ENCODE measurements around the gene HOTAIR.

Gene HOTAIR

DNA sequence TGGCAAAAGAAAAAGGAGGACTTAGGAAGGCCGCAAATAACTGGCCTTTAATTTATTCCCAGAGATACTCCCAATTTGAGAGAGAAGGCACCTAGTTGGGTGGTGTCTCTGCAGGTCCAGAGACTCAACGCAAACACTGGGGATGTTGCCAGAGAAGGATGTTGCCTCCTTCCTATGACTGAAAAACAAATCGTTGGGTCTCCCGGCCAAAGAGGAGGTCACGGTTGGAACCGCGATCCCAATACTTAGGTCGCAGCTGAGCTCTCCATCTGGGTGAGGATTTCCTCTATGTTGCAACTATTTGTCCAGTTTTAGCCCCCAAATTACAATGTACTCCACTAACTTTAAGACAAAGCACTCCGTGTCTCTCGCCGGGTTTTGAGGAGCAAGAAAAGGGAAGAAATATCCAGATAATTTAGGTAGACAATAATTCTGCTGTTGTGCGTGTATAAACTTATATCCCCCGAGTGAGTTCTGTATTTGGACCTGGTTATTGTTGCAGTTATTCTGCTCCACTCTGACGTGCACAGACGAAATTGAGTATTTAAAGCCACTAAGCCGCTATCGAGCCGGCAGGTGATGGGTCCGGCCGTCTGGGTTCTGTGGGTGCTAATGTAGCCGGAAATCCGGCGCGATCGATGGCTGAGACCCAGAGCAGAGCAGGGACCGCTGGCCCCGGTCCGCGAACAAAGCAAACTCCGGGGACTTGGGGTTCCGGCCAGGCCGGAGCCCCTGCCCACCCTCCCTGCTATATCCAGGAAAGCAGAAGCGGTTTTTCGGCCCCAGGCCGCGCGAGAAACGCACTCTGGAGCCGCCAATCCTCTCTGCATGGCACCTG, 14.3 kb downstream of the HOTAIR start:
- no peak for DNase-seq (ENCODE audit: low read depth)

DNA sequence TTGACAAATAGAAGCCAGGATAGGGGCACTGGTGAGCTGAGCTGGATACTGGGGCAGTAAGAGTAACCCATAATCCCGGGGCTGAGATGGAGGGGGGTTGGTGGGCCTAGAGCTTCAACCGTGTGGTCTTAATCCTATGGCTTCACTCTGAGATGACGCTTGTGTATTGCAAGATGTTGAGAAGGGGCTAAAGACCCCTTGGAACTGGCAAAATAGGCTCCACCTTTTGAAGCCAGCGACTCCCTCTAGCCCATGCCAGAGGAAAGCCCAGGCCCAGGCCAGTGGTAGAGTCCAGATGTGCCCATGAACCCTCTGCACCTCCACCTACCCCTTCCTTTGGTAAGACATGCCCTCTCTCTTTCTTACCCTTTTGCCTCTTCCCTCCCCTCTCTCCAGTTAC, 15.4 kb downstream of the HOTAIR start:
- no peak for DNase-seq (ENCODE audit: low read depth)

DNA sequence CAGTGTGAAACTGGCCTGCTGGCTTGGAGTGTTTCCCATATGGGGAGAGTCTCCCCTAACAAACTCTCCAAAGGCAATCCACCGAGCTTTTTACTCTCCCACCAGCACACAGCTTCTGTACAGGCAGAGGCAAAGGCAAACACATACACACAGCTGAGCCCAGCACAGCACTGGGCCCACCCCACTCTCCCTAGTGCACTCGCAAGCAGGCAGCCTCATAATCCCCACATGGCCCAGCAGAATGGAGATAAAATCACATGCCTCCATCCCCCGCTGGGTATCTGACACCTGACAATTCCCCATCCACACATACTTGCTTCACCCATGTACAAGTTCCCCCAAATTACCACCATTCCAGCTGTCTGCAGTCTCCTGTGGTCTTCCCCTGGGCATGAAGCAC, 16.6 kb downstream of the HOTAIR start:
- DNase-seq (ENCODE audit: low read depth), result no peak

DNA sequence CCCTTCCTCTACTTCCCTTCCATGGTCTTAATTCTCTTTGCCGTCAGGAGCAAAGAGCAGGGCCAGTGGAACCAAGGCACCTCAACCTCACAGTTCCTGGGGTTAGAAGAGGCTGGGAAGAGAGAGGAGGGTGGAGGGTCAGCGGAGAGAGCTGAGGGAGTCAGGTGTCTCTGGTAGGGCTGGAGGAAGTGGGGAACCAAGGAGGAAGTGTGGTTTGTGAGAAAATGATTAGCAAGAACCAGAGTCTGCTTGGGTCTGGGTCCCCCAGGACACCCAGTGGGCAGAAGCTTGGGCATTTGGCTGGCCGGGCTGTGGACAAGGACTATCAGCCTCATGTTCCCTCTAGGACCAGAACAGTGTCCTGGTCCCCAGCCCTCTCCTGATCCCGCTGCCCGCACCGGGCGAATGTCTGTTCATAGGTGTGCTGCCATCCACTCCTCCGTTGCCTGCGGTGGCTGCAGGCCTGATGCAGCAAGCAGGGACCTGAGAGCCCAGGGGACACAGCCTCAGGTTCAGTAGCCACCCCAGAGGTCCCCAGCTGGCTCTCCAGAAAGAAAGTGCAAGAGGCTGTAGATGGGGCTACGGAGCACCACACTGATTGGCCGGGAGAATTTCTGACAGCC, 17.7 kb downstream of the HOTAIR start:
- DNase-seq (ENCODE audit: low read depth), result no peak

DNA sequence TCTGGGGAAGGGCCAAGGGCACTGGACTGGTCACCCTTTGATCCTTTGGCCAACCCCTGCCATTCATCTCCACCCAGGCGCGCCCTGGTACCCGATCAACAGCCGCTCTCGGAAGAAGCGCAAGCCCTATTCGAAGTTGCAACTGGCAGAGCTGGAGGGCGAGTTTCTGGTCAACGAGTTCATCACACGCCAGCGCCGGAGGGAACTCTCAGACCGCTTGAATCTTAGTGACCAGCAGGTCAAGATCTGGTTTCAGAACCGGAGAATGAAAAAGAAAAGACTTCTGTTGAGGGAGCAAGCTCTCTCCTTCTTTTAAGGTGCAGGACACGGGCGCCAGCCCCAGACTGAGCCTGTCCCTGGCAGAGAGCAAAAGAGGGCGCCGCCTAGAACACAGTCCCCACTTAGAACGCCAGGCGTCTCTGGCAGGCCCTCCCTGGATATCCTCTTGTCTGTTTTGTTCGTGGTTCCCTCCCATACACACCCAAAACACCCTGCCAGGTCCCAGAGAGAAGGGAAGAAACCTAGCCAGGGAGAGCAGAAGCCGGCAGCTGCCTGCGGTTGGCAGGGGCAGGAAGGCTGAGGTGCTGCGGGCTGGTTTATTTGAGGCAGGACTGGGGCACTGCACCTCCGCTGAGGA, 18.4 kb downstream of the HOTAIR start:
- no peak for DNase-seq (ENCODE audit: low read depth)

DNA sequence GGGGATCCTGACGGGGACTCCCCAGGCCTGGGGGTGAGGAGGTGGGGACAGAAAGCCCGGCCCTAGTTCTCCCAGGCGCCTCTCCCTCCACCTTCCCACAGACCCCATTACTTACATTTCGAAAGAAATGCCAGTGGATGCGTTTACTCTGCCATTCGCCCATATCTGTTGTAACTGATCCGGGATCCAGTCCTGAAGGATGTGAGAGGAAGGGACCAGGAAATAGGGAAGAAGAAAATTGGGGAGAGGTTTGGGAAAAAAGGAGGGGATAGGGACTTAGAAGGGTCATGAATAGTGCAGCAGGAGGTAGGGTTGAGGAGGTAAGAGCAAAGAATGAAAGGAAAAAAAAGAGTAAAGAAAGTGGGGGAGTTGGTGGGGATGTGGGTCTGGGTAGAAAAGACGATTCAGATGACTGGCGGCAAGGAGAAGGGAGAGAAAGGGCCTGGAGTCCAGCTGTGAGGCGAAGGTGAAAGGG, 18.9 kb downstream of the HOTAIR start:
- no peak for DNase-seq (ENCODE audit: low read depth)

DNA sequence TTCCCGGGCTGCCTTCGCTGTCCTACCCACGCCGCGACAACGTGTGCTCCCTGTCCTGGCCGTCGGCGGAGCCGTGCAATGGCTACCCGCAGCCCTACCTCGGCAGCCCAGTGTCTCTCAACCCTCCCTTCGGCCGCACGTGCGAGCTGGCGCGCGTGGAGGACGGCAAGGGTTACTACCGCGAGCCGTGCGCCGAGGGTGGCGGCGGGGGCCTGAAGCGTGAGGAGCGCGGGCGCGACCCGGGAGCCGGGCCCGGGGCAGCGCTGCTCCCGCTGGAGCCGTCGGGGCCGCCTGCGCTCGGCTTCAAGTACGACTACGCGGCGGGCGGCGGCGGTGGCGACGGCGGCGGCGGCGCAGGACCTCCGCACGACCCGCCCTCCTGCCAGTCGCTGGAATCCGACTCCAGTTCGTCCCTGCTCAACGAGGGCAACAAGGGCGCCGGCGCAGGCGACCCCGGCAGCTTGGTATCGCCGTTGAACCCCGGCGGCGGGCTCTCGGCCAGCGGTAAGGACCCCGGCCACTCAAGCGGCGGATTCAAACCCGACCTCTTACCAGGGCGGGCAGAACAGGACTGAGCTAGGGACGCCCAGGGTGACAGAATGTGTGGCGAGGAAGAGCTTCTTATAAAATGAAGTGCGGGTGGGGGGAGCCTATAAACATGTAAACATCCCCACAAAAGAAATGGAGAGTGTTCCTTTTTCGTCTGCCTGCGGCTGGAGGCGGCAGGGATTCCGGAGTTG, 19.5 kb downstream of the HOTAIR start:
- no peak for DNase-seq (ENCODE audit: low read depth)

DNA sequence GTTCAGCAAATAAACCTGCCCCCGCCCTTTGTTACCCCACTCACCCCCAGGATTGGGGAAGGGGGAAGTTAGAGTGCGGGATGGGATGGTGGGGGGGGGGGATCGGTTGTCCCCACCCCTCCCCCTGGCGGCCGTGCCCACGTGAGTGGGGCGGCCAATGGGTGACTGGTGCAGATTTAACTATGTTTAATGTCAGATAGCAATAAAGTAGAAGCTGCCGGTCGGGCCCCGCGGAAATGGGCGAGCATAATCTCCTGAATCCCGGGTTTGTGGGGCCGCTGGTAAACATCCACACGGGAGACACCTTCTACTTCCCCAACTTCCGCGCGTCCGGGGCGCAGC, 20.1 kb downstream of the HOTAIR start, which contains the start of gene HOXC12:
Gene HOXC12, plus strand, starts transcription at position 210 of the 342 bp plus-strand sequence. Its CDS starts 27 bp downstream, at position 237.
- DNase-seq (ENCODE audit: low read depth), result no peak

DNA sequence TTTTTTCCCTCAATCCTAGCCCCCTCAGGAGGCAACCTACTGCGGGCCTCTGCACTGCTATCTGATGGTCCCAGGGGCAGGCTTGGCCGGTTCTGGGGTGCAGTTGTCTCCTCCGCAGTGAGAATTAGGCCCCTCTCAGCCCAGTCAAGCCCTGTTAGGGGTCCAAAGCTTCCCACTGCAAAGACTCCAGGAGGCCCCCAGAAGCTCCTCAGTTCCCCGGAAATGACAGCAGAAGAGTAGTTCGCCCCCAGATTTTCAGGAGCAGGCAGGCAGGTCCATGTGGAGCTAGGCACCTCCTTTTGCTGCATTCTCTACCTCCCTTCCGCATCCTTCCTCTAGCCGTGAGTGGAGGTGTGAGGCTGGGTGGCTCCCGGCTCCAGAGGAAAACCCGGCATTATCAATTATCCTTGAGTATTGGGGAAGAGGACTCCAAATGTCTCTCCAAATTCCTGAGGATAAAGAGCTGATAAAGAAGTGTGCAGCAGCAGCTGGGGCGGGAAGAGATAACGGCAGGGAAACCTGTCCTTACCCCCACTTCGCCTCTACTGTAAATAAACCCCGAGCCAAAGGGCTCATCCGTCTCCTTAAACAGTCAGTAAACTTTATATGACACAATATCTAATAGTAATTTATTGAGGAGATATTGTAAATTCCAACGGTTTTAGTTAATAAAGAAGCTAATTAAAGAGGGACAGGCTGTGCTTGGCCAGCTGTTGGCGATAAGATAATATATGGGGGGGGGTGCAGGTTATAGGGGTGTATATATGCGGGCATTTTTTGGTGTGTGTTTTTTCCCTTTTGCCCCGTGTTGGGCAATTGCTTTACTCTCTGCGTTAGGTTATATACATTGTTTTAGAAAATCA, 20.7 kb downstream of the HOTAIR start:
- DNase-seq (ENCODE audit: low read depth), result no peak

DNA sequence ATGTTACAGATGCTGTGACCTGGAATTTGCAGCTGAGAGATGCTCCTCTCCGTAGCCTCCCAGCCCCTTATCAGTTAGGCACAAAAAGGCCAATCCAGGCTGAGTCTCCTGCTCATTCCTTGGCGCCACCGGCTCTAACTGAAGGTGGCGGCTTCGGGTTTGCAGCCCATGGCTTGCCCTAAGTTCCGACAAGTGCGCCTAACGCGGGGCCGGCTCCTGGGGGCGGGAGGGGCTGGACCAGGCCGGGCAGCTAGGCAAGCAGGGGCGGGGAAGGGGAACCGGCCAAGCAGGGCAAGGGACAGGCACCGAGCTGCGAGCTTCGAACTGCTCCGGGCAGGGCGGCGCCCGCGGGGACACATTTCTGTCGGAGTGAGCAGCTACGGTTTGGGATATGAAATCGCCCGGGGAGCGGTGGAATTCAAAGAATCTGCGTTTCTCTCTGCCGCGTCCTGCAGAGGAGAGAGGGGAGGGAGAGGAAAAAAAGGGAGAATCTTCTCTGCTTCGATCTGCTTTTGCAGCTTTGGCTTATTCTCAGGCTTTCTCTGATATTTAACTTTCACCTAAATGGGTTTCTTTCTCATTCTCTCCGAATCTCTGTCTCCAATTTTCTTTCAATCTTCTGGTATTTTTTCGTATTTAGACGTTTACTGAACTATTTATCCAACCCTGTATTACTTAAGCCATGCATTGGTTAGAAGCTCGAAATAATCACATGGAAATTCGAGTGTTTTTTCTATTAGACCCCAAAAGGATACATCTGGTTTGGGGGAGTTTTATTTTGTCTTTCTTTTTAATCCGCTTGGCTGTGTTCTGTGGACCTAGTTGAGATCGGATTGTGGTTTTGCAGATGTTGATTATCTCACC, 21.7 kb downstream of the HOTAIR start:
- no peak for DNase-seq (ENCODE audit: low read depth)

DNA sequence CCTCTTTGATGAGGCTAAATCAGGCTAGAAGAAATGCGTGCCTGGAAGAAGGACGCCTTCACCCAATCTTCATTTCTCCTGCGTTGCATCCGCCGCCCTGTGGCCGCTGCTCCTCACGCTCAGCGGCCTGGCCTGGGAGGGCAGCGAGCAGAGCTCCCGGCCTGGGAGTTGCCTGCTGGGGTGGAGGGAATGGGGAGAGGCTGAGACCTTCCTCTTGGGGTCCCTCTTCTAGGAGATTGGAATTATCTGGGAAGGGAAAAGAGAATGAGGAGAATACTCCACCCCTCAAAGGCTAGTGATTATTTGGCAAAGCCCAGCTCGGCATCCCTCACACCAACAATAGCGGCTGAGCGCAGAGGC, 22.4 kb downstream of the HOTAIR start:
- no peak for DNase-seq (ENCODE audit: low read depth)

DNA sequence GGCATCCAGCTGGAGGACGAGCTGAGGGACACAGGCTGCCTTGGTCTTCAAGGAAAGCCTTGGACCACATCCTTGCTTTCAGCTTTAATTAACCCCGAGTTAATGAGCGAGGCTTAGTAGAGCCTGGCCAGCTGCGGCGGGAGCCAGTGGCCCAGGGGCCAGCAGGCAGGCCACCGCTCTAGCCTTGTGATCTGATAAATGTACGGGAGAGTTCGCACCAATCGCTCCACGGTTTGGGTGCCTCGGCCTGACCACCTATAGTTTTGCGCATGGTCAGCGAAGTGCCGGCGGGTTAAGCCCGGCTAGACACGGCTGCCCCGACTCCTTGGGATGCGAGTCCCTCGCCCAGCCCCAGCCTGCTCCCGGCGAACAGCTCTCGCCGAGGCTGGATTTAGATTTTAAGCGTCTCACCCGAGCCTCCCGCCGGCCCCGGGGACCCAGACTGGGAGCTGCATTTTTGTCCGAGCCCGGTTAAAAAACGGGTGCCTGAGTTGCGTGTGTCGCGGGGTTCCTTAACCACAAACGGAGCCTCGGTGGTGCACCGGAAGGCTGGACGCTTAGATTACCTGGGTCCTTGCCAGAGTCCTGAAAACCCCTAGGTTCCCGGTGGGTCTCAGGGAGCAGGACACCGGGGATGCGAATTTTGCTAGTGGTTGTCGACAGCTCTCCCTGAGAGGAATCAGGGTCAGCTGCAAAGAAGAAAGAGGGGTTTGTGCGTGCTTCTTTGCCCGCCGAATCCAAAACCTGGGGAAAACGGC, 23.0 kb downstream of the HOTAIR start:
- no peak for DNase-seq (ENCODE audit: low read depth)

DNA sequence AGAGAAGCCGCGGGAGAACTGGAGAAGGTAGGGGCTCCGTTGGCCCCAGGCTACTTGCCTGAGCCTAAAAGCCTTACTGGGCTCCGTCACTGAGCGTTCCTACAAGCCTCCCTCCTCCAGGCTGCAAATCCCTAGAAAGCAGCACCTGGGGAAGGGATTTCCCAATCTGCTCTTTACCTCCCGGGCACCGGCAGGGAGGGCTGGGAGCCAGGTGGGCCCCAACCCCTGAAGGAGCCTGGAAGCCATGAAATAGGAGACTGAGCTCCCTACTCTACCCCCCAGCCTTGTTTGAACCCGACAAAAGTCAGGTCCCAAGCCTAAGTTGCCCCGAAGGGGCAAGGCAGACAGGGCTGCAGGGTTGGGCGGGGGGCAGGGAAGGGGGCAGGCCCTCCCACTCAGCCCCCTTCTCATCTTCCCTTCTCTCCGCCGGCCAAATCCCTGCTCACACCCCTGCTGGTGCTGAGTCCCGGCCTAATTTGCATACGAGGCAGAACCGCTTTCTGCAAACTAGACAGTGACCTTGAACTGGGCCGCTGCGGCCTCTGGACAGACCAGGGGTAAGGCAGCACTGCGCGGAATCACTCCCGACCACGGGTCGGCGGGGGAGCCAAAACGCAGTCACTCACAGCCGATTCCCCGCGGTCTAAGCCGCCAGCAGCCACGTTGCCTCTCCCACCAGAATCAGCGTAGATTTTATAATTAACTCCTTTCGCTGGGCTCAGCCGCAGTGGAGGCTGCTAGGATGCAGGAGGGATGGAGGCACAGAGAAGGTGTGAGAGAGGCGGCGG, 23.8 kb downstream of the HOTAIR start:
- no peak for DNase-seq (ENCODE audit: low read depth)

DNA sequence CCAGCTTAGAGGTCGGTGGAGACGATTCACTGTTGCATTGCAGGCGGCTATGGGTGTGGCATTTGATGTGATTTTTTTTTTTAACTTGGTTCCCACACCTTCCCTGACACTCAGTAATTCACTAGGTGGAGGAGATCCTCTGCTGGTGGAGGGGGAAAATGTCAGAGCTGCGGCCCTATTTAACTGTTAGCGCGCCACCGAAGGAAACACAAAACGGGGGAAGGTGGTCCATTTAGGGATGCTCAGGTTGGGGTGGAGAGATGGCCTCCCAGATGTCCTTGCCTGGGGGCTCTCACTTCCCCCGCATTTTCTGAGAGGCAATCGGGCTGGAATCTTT, 24.3 kb downstream of the HOTAIR start:
- DNase-seq (ENCODE audit: low read depth), result no peak

DNA sequence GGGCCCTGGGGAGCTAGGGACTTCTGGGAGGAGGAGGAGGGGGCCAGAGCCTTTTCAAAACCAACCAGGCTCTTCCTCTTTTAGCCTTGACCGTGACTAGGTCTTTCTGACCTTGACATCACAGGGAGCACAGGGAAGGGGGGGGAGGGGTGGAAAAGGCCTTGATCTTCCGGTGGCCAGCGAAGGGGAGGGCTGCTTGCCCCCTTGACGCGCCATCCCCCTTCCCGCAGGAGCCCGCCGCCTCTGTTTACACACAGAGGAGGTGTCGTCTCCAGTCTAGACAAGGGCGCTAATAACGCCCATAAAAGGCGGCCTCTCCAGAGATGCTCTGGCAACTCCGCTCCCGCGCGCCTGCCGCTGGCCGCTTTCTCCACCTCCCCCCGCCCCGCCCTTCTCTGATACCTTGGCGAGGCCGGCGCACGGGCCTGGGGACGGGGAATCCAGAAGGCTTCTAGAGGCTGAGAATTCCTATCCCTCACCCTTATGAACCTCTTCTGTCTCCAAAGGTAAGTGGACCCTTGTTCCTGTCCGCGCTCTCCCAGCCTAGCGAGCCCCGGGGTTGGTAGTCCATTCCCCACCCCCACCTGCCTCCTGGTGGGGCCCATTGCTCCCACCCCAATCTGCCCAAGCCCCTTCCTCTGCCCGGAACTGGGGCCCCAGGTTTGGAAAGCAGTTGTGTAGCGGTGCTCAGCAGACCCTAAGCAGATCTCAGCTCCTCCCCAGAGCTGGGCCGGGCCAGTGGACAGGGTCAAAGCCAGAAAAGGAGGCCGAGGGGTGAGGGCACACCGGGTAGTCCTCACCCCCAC, 24.9 kb downstream of the HOTAIR start:
- no peak for DNase-seq (ENCODE audit: low read depth)

DNA sequence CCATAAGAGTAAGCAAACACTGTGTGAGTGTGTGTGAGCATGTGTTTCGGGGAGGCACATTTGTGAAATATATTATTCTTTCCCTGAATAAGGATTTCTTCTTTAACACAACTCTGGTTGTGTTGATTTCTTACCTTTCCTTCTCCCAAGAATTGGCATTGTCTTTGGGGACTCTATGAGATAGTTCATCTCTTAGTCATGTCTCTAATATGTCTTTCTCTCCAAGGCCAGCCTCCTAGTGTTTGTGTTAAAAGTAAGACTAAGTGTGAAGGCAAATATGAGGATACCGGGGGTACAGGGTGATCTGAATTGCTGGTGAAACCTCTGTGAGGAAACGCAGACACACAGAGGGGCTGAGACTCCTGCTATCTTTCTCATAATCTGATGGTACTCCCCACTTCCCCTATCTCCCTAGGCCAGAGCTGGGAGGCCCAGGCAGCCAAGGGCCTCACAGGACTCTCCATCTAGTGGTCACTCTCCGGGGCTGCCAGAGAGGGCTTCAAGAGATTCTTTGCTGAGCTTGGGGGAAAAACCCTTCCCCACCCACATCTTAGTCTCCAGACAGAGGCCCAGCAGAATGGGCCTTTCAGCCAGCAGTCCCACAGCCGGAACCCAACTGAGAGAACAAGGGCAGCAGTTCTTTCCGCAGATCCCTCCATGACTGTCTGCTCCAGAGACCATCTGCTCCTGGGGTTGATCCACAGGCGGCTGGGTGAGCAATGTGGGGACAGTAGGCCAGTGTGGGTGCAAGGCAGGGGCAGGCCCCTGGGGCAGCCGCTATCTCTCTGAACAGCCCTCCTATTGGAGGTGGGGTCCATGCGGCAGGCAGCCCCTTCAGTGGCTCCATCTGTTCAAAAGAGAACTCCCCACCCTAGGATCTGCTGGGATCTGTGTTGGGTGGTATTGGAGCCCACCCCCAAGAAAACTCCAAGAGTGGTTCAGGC, 25.8 kb downstream of the HOTAIR start:
- no peak for DNase-seq (ENCODE audit: low read depth)

DNA sequence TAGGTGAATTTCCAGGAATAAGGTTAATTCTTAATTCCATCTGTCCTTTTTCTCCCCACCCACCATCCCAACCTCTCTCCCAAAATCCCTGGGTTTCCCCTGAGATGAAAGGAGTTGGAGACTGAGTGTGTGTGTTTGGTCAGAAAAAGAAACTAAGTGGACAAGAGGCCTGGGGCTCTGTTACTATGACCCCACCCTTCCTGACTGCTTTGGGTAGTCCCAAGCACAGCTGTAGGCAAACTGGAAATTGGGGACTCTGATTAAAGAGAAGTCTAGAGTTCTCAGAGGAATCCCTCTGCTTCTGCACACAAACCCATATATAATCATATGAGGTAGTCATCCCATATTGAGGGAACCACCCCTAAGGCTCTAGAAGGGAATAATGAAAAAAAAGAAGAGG, 27.0 kb downstream of the HOTAIR start:
- DNase-seq (ENCODE audit: low read depth), result no peak

Measured in iris pigment epithelial cell (primary cell).